ENCODE data around the gene PIGW. TPM values are rescaled to one million over a fixed set of nuclear protein-coding genes. Genes with fewer than 3 reads are reported as not detected.
"Not testable (repeated sequence)": the region's sequence is repeated elsewhere in the genome, so short reads cannot be mapped to it uniquely, and the experiment has no call there.

The PIGW gene
- total RNA-seq, 1 donor from 2014 or later, result 4.0 TPM

- not testable (repeated sequence) for DNase-seq
Measured at GRCh38 chr17:36508439-36508838, 26.3 kb upstream of the PIGW start.

DNA sequence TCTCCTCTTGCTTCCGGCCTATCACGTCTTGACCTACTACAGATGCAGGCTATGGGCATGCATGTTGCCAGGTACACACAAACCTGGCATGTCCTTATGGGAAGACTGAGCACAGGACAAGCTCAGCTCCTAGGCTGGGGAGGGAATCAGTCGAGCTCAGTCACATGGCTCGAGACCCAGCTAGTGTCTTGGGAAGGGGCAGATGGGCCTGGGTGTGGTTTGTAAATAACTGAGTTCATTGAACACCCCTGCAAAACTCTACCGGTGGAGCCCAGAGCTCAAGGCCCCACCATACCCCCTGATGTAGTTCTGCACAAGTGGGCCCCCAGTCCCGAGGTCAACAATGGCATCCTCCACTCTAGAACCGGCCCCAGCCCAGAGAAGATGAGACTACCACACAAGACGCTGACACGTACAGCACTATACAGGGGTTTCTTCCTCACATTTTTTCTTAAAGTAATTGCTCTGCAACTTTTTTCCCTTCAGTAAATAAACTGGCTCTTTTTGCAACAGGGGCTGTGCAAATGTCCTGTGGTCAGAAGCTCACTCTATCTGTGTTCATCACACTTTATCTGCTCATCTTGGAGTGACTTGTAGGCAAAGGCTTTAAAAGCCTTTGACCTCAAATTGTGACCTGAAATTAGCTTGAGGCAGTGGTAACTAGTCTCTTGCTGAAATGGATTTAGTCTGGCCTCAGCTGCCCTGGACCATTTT, 25.4 kb upstream of the PIGW start:
- no peak for DNase-seq

- DNase-seq, result no peak
Measured at GRCh38 chr17:36510636-36511035, 24.2 kb upstream of the PIGW start.

DNA sequence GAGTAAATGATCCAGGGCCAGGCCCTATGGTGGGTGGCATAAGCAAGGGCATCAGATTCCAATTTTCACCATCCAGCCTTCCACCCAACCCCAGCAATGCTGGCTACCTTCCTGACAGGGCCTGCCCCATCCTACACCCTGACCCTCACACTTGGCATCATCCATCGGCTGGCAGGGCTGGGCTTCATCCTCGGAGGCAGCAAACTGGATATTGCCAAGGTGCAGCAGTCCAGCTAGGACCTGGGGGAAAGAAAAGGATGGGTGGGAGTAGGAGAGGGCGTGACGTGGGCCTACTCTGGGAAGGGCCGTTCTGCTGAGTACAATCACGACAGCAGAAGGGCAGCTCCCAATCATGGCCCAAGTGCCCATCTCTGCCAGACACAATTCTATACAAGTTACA, 23.6 kb upstream of the PIGW start:
- no peak for DNase-seq

GRCh38 chr17:36512641-36513040, 22.1 kb upstream of the PIGW start:
- DNase-seq, result no peak

DNA sequence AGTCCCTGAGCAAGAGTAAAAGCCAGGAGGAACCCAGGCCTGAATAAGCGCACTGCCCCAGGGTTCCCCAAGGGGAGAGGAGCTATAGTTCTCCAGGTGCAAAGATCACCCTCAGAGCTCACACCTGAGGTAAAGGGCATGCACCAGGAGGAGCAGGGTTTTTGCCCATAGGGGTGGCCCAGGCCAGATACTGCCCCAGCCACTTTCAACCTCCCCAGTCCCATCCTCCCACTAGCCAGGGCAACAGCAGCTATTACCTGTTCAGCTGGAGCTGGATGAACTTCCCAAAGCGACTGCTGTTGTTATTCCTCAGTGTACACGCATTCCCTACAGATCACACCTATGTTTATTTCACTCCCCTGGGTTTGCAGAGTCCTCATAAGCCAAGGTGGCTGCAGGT, 19.9 kb upstream of the PIGW start:
- no peak for DNase-seq

- no peak for DNase-seq
Measured at GRCh38 chr17:36515837-36516236, 18.9 kb upstream of the PIGW start.

- DNase-seq, result no peak
Measured at GRCh38 chr17:36523113-36523512, 11.7 kb upstream of the PIGW start.

- no peak for DNase-seq
Measured at GRCh38 chr17:36524428-36524876, 10.3 kb upstream of the PIGW start.

DNA sequence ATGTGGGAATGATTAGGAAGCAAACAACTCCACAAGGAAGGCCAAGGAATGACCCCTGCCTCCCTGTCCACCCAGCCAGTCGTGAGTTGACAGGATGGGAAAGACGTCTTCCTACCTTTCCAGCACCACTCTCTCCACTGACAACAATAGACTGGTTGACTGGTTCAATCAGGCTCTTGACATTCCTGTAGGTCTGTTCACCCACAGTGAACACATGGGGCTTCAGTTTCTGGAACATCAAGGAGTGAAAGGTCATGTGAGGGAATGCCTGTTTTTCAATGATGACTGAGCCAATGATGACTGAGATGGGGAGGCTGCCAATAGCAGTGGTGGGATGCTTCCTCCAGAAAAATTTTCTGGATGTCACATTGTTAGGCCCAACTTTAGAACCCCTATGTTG, 9.7 kb upstream of the PIGW start:
- DNase-seq, result no peak

DNA sequence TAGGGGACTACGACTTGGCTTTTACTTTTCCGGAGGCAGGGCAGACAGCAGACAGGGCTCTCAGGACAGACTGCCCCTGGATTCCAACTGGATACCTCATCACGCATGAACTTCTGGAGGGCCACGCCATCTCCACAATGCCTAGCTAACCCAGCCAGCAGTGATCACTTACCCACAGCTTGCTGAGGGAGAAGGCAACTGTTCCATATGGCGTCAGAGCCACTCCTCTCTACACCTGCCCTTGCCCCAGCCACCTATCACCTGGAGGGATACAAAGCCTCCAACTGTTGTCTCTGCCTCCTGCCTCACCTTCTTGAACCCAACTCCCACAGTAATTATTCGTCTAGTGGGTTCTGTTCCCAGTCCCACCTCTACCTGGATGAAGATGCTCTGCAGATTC, 8.9 kb upstream of the PIGW start:
- no peak for DNase-seq

DNA sequence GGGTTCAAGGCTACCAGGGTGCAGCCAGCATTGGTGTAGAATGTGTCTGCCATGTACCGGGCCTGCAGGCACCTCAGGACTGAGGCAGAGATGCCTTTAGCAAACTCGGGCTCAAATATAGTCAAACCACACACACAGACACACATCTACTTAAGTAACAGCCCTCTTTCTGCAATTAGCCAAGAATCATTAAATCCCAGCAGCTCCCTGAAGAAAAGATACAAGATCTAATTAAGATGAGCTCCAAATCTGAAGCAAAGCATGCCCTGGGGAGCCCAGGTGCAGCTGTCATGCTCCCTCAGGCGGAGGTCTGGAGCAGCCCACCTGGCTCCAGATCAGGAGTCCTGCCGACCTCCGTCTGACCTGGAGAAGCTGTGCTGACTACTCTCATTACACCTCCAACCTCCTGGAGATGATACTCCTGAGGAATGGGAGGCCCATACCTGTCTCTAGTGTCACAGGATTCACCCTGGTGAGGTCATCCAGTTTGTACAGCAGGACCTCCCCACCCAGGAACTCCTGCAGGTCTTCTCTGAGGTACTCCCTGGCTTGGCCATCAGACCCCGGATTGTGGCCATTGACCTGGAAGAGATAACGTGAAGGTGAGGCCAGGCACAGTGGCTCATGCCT, 7.1 kb upstream of the PIGW start:
- DNase-seq, result no peak

- no peak for DNase-seq
Measured at GRCh38 chr17:36529121-36529520, 5.7 kb upstream of the PIGW start.

- DNase-seq, result no peak
Measured at GRCh38 chr17:36532435-36532975, 2.3 kb upstream of the PIGW start.

DNA sequence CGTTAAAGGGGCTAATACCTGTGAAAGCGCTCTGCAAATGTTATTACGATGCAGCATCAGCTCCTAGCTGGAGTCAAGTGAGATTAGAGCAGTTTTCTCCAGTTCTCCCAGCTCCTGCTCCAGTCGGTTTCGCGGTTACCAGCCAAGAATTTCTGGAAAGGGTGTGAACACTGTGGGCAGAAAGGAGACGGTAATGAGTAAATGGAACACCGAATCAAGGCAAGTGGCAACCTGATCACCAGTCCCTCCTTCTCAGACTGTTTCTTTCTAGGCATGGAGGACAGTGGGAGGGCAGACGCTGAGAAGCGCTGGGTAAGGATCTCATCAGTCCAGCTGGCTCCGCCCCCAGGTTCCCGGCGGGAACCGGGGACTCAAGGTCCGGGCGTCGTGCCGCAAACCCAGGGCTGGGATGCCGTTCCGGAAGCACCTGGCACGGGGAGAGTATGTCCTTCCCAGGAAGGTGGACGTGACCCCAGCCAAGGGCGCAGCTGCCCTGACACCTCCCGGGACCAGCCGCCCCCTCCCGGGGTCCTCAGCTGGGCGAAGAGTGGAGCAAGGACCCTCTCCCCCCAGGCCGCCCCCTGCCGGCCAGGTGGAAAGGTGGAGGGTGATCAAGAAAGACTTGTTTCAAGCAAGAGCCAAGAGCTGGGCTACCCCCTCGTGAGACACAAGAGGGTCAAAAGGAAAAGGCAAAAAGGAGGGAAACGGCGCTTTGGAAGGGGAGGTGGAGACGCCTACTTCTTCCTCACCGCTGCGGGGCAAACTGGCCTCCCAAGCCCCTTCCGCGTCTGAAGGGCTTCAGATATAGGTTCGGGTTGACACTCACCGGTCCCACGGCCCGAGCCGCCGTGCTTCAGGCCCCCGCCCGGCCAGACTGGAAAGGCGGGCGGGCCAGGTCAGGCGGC, 600 bp upstream of the PIGW start:
- DNase-seq, result no peak

- DNase-seq, result no peak
Measured at GRCh38 chr17:36535669-36536081, 888 bp downstream of the PIGW start.

GRCh38 chr17:36540696-36541095, 5.9 kb downstream of the PIGW start:
- DNase-seq, result no peak

- no peak for DNase-seq
Measured at GRCh38 chr17:36542755-36543154, 8.0 kb downstream of the PIGW start.

GRCh38 chr17:36544044-36544306, 9.2 kb downstream of the PIGW start:
- DNase-seq, result peak; percentile 30

- DNase-seq, result peak; percentile 91
Measured at GRCh38 chr17:36544307-36545076, 9.7 kb downstream of the PIGW start, which contains the start of gene GGNBP2. Gene GGNBP2 (plus strand): TSS chr17:36544919. CDS start chr17:36545725, 806 bp downstream.

DNA sequence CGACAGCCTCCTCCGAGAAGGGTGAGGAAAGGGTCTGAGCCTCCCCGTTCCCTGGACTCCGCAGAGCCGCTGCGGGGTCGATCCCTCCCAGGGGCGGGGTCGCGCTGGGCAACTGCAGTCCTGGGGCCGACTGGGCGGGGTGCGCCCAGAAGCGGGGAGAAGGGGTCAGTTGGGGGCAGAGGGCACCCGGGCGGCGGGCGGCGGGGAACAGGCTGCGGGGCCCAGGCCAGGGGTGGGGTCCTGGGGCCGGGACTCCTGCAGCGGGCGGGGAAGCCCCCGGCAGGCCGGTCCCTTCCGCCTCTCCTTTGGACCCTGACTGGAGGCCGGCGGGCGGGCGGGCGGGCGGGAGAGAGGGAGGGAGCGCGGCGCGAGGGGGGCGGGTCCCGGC, 10.3 kb downstream of the PIGW start:
- no peak for DNase-seq
